Measurements from ENCODE around the gene LRRC23.
"Not testable (repeated sequence)": the region's sequence is repeated elsewhere in the genome, so short reads cannot be mapped to it uniquely, and the experiment has no call there.

The LRRC23 gene, protein sequence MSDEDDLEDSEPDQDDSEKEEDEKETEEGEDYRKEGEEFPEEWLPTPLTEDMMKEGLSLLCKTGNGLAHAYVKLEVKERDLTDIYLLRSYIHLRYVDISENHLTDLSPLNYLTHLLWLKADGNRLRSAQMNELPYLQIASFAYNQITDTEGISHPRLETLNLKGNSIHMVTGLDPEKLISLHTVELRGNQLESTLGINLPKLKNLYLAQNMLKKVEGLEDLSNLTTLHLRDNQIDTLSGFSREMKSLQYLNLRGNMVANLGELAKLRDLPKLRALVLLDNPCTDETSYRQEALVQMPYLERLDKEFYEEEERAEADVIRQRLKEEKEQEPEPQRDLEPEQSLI

DNA sequence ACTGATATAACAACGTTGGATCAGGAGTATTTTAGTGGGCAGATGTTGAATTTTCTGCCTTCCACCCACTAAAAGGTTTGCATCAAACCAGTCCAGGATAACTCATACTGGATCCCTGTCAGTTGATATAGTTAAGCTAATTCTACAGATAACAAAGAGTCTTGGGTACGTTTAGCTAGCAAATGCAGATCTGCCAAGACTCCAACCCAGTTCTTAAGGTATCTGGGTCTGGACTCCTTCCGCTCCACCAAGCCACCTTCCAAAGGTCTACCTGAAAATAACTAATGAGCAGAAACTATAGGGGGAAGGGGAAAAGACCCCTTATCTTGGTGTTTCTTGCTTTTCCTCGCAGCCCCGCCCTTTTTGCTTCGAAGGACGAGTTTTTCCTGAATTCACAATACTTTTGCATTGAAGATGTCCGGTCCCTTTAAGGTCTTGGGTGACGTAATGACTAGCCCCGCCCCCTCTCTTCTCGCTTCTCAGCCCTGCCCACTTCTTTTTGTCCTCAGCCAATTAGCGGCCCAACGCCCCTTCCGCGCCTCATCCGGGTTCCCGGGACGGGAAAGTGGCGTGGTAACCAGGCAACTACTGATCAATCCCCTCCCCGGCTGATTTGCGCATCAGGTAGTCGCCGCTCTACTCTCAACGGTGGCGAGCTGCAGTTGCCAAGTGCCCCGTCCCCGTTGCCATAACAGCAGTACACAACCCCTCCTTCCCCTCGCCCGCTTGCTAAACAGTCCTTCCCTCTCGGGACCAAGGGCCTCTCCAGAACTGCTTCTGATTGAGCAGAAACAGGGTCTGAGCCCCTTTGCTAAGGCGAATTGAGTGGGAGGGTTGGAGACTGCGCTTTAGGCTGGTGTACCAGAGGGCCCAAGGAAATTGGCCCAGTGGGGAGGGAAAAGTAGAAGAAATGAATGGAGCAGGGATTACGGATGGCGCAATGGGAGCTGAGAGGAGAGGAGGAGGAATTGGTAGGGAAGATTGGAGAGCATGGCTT lies at the start of gene LRRC23:
Gene LRRC23, plus strand, starts transcription at position 543 of the 997 bp plus-strand sequence. CDS start 812 bp downstream, outside the sequence.
- peak; percentile 96 for DNase-seq

DNA sequence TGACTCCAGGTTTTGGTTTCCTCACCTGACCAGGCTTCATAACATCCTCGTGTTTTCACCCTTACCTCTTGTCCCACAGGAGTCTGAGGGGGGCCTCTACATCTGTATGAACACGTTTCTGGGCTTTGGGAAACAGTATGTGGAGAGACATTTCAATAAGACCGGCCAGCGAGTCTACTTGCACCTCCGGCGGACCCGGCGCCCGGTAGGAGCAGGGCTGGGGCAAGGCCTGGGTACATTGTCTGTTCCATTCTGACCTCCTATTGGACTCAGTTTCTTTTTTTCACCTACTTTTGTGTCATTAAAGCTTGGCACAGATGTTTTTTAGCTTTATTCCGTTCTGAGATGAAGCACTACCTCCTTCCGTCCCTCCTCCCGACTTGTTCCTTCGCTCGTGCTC lies 49.3 kb upstream of the LRRC23 start:
- DNase-seq, result no peak

DNA sequence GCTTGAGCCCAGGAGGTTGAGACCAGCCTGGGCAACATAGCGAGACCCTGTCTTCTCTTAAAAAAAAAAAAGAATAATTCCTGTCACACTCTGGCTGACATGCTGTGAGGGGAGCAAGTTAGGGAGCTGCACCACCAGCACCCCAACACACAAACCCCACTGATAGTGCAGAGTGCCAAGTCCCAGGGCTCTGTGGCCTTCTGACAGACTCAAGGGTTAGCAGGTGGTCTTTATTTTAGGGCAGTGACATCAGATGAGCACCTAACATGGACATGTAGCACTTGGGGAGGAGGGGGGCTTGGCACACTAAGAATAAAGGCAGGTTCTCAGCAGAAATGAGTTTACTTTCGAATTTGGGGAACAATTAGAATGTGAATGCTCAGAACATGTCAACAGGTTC lies 45.8 kb upstream of the LRRC23 start:
- DNase-seq, result no peak

DNA sequence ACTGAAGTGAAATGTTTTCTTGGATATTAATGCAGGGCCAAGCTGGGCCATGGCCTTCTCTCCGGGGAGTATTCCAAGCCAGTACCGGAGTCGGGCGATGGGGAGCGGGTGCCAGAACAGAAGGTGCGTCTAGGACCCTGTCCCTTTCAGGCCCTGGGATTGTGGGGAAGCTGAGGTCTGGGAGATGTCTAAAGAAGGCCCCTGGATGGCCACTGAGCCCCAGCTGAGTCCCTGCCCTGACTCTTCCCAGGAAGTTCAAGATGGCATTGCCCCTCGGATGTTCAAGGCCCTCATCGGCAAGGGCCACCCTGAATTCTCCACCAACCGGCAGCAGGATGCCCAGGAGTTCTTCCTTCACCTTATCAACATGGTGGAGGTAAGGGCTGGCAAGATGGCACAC lies 44.5 kb upstream of the LRRC23 start:
- DNase-seq, result no peak

DNA sequence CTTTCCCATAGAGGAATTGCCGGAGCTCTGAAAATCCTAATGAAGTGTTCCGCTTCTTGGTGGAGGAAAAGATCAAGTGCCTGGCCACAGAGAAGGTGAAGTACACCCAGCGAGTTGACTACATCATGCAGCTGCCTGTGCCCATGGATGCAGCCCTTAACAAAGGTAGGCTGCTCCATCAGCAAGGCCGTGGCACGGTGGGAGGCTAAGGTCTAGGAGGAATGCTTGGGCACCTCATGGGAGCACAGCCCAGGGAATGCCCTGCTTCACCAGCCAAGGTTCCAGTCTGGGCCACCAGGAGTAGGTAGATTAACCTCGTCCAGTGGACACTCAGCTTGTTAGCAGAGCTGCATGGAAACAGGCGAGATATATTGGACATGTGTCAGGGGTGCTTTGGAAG lies 43.7 kb upstream of the LRRC23 start:
- DNase-seq, result no peak

DNA sequence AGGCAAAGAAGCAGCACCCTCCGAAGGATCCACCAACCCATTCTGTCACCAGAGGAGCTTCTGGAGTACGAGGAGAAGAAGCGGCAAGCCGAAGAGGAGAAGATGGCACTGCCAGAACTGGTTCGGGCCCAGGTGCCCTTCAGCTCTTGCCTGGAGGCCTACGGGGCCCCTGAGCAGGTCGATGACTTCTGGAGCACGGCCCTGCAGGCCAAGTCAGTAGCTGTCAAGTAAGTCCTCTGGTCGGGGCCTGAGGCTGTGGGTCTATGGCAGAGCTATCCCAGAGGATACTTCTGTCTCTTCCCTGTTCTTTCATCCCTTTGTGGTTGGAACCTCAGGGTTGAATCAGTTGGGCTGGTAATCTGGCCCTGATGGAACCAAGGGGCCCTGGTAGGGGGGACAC lies 43.2 kb upstream of the LRRC23 start:
- DNase-seq, result no peak

DNA sequence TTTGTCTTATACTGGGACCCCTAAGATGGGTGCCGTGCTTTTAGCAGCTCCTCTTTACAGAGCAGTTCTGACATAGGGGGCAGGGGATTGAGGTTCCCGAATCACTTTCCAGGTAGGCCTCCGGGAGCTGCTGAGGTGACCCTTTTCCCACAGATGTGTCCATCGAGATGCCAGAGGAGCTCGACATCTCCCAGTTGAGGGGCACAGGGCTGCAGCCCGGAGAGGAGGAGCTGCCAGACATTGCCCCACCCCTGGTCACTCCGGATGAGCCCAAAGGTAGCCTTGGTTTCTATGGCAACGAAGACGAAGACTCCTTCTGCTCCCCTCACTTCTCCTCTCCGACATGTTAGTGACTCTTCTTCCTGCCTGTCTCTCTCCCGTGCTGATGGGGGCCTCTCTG lies 41.6 kb upstream of the LRRC23 start:
- DNase-seq, result no peak

DNA sequence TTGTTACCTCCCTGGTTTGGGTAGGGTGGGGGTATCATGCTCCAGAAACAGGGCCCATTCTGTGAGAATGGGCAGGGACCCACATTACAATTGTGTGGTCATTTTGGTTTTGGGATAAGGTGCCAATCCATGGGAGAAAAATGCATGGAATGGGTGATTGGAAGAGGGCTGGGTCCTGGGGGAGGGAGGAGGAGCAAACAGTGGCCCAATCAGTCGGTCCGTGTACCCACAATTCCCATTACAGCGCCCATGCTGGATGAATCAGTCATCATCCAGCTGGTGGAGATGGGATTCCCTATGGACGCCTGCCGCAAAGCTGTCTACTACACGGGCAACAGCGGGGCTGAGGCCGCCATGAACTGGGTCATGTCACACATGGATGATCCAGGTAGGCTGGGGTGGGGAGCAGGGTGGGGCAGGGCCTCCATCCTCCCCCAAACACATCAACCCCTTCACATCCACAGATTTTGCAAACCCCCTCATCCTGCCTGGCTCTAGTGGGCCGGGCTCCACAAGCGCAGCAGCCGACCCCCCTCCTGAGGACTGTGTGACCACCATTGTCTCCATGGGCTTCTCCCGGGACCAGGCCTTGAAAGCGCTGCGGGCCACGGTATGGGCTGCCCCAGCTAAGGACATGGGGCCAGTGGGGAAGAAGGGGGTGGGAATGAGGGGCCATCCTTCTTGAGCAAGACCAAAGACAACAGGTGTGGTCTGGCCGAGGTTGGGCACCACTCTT lies 40.9 kb upstream of the LRRC23 start:
- no peak for DNase-seq

DNA sequence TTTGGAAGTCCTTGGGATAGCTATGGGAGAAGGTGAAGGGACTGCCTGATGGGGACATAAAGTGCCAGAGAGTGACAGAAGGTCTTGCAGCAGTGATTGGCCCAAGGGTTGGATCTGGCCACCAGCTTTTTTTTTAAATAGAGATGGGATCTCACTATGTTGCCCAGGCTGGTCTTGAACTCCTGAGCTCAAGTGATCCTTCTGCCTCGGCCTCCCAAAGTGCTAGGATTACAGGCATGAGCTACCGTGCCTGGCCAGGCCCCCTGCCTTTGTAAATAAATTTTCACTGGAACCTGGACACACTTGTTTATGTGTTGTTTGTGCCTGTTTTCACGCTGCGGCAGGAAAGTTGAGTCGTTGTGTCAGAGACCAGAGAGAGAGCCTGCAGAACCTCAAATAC lies 39.3 kb upstream of the LRRC23 start:
- DNase-seq, result not testable (repeated sequence)

DNA sequence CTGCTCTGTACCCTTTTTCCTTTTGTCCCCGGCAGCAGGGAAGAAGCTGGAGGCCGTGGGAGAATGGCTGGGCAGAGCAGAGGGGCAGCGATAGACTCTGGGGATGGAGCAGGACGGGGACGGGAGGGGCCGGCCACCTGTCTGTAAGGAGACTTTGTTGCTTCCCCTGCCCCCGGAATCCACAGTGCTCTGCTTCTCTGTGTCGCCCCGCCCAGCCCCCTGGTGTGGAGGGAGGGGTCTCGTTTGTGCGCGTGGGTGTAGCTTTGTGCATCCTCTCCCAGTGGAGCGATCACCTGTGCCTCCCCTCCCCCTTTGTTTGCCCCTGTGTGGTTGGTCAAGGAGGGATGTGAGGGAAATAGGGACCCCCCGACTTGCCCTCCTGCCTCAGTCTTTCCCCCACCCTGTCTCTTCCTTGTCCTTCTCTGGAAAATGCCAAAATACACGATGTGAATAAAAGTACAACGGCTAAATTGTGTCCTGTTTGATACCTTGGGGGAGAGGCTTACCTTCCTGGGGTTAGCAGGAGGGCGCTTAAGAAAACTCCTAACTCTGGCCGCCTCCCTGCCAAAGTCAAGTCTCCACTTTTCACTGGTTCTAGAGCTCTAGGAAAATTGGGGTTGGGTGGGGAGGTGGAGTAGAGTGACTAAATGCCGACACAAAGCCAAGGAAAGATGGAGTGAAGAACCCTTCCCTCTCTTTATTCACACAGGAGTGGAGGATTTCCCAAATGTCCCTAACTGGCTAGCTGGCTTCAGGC lies 38.3 kb upstream of the LRRC23 start:
- DNase-seq, result no peak

DNA sequence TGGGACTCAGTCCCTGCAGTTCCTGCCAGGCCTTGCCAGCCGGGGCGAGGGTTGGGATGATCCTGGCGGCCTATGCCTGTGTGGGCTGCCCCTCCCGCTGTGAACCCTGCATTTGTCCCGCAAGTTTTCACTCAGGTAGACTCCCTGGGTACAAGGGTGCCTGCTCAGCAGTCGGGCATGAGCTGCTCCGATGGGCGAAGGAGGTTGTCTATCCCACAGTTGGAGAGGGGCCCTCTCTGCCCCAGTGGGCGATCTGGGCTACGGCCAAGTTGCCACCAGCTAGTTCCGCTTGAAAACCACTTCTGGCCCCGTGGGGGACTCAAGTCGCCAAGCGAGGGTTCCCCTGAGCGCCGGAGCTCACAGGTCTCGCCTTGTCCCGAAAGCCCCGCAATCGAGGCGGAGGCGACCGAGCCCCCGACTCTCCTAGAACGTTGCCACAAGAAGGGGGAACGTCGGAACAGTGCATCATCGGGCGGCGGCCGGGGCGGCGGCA lies 37.7 kb upstream of the LRRC23 start:
- peak; percentile 65 for DNase-seq

DNA sequence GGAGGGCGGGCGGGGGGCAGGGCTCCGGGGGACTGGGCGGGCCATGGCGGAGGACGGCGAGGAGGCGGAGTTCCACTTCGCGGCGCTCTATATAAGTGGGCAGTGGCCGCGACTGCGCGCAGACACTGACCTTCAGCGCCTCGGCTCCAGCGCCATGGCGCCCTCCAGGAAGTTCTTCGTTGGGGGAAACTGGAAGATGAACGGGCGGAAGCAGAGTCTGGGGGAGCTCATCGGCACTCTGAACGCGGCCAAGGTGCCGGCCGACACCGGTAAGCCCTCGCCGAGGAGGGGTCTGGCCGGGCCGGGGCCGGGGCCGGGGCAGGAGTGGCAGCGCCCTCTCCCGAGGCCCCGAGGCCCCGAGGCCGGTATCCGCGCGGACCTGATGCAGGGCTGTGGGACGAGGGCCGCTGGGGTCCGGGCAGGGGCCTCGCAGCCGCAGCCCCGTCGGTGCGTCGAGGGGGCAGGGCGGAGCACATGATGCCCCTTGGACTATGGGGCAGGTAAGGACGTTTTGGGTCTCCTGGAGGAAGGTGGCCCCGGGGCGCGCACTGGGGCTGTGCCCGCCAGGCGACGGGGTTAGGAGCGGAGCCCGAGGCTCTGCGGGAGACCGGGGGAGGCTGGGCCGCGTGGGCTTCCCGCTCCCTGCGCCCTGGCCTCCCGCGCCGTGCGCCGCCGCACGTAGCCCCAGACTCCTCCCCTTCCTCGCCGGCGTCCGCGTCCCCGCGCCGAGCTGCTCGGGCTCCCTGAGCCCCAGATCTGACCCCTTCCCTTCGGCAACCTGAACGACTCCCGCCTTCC lies 37.0 kb upstream of the LRRC23 start, which contains the start of gene TPI1:
Gene TPI1, plus strand, starts transcription at position 119 of the 798 bp plus-strand sequence. Its CDS starts 36 bp downstream, at position 155.
- peak; percentile 85 for DNase-seq

DNA sequence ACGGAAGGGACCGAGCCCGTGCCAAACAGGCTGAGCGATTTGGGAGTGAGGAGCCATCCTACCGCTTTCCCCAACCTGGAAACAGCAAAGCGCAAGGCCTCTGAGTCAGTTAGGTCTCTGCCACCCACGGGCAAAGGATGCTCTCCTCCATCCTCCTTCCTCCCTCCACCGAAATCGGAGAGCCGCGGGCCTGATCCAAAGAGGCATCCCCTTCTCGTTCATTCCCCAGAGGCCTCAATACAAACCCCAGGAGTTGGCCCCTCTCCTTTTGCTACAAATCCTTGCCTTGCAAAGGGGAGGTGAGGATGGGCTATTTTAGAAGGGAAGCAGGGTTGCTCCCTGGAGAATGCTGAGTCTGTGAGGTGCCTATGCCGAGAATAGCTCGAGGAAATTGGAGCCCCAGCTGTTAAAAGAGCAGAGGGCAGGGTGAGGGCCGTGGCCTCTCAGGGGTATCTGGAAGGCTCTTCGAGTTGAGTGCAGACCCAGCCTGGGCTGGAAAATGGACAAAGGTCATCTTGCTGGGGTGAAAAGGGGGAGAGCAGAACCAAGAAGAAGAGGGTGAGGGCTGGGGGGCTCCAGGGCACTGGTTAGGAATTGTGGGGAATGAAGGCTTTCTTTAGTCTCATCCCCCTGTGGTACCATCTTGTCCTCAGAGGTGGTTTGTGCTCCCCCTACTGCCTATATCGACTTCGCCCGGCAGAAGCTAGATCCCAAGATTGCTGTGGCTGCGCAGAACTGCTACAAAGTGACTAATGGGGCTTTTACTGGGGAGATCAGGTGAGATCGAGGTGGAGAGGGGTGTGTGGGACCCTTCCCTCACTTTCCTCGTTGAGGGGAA lies 36.2 kb upstream of the LRRC23 start:
- peak; percentile 35 for DNase-seq

DNA sequence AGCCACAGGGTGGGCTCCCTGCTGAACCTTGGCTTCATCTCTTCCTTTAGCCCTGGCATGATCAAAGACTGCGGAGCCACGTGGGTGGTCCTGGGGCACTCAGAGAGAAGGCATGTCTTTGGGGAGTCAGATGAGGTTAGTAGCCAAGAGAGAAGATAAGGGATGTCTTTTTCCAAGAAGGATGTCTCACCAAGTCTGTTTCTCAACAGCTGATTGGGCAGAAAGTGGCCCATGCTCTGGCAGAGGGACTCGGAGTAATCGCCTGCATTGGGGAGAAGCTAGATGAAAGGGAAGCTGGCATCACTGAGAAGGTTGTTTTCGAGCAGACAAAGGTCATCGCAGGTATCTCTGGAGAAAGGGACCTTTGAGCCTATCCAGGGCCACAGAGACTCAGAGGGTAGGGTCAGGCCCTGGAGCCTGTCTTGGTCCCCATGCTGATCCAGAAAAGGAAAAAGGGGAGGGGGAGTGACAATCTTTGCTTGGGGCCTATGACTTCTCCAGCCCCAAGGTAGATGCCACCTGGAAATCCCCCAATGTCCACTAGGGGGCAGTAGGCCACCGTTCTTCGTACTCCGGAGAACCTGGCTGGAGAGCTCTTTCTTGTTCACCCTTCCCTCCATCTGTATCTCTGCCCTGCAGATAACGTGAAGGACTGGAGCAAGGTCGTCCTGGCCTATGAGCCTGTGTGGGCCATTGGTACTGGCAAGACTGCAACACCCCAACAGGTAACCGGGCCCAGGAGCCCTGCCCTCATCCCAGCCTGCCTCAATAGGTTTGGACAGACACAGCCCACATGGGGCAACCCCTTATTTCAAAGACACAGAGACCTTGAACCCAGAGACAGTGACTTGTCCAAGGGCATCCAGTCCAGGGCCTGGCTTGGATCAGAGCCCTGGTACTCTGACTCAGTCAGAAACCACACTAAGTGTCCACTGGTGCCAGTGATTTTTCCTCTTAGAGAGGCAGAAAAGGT lies 35.3 kb upstream of the LRRC23 start:
- DNase-seq, result peak; percentile 58

DNA sequence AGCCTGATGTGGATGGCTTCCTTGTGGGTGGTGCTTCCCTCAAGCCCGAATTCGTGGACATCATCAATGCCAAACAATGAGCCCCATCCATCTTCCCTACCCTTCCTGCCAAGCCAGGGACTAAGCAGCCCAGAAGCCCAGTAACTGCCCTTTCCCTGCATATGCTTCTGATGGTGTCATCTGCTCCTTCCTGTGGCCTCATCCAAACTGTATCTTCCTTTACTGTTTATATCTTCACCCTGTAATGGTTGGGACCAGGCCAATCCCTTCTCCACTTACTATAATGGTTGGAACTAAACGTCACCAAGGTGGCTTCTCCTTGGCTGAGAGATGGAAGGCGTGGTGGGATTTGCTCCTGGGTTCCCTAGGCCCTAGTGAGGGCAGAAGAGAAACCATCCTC lies 34.3 kb upstream of the LRRC23 start:
- DNase-seq, result not testable (repeated sequence)

DNA sequence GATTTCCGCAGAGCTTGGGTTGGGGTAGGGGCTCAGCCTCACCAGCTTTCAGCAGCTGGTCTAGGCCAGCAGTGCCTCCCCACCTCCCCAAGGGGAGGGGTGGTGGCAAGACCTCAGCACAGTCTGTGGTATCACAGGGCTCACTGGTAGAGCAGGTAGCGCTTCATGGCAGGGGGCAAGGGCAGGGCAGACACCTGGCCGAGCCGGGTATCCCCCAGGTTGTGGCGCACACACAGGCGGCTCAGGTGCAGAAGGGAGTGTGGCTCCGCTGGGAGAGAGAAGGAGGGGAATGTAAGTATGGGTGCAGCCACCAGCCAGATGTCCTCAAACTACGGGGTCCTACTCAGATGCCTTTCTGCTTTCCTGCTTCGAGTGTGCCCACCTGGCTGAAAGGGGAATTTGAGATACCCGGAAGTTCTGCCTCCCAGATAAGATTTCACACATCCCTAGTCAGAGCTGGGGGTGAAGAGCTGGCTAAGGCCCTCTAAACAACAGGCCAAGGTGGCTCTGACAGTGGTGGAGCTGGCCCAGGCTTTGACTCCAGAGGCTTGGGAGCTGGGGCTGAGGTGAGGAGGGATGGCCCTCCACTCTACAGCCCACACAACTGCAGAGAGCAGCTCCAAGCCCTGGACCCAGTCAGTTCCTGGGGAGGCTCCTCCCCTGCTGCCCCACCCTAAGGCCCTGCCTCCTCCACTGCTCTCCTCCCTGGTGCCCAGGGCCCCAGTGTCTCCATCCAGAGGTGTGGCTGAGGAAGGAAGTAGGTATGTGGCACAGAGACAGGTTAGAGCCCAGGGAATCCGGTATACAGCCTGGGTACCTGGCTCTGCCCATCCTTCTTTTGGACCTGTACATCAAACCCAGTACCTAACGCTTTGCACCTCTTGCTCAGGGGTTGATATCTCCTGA lies 33.3 kb upstream of the LRRC23 start:
- no peak for DNase-seq

Data from inflammatory macrophage treated with lipopolysaccharide for 4 hours (primary cell).